Lower lobe of right lung (tissue), 2 donors: ENCODE data around the gene STX5. TPM values are rescaled to one million over a fixed set of nuclear protein-coding genes. Genes with fewer than 3 reads are reported as not detected.
"Not testable (repeated sequence)": the region's sequence is repeated elsewhere in the genome, so short reads cannot be mapped to it uniquely, and the experiment has no call there.

Experiments used
- ATAC-seq, 2 donors: fragments of 200-7000 bp; cut with Tn5 transposase; one replicate each; pipeline ENCODE4 v1.9.1; 2020 to 2022; ENCODE audit warnings: mild to moderate bottlenecking in 2 of 2, moderate library complexity in 2 of 2
- DNase-seq: peaks from one replicate; pipeline ENCODE4 v3.0.0-alpha.2; 2020
- H3K27ac ChIP-seq: fragments of 200-600 bp; one replicate; pipeline ENCODE4 v1.8.0; 2022
- H3K27me3 ChIP-seq: fragments of 200-600 bp; one replicate; pipeline ENCODE4 v1.8.0; 2022; ENCODE audit warnings: low read depth
- H3K36me3 ChIP-seq: fragments of 200-600 bp; one replicate; pipeline ENCODE4 v1.8.0; 2022; ENCODE audit warnings: mild to moderate bottlenecking
- H3K4me1 ChIP-seq: fragments of 200-600 bp; one replicate; pipeline ENCODE4 v1.8.0; 2022
- H3K4me3 ChIP-seq: fragments of 200-600 bp; one replicate; pipeline ENCODE4 v1.8.0; 2022; ENCODE audit warnings: mild to moderate bottlenecking
- H3K9me3 ChIP-seq: fragments of 200-600 bp; one replicate; pipeline ENCODE4 v1.8.0; 2022
- intact Hi-C: fragments of 100-400 bp; cut with DNase I; formaldehyde crosslinking; loops from one replicate; pipeline ENCODE4 v1.11.0; 2022
- total RNA-seq: library from RNA; stranded (reverse); fragmentation: NEBNext Ultra II Directional; extraction: Animal tissue kit (Norgen Biotek cat#: 25700); gene quantifications from one replicate; pipeline ENCODE4 v1.2.1, GENCODE V29; 2021
- TF ChIP-seq, protein P1 (sequence below): fragments of 200-600 bp; IDR thresholded peaks from one replicate; pipeline ENCODE4 v1.8.0; 2022; ENCODE audit warnings: antibody characterized with exemption, mild to moderate bottlenecking
- donor health status: DM: no; HTN: yes; CAD: no; lungs with severe emphysema.

Gene STX5
- total RNA-seq, 1 donor from 2014 or later = 42.0 TPM

DNA sequence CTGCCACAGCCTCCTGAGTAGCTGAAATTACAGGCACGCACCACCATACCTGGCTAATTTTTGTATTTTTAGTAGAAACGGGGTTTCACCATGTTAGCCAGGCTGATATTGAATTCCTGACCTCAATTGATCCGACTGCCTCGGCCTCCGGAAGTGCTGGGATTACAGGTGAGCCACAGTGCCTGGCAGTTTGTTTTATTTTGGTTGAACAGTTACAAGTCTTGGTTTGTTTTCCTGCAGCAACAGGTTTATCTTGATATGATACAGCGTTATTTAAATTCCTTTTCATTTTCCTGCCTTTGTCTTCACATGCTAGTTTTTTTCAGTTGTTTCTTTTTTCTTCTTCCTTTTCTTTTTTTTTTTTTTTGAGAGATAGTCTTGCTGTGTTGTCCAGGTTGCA, 44.9 kb upstream of the STX5 start:
- intact Hi-C loops = no loop called here
- Histone ChIP-seq H3K27me3 (no peaks in the 10 kb centered on the region), H3K4me1 (peaks cover 18% of the 10 kb centered on the region), H3K27ac (no peak overlapping the region), H3K9me3 (no peaks in the 10 kb centered on the region), H3K36me3 (no peaks in the 10 kb centered on the region), H3K4me3 (no peak overlapping the region)
- ATAC-seq (no peak), DNase-seq (no peak)
- TF ChIP-seq, protein P1, sequence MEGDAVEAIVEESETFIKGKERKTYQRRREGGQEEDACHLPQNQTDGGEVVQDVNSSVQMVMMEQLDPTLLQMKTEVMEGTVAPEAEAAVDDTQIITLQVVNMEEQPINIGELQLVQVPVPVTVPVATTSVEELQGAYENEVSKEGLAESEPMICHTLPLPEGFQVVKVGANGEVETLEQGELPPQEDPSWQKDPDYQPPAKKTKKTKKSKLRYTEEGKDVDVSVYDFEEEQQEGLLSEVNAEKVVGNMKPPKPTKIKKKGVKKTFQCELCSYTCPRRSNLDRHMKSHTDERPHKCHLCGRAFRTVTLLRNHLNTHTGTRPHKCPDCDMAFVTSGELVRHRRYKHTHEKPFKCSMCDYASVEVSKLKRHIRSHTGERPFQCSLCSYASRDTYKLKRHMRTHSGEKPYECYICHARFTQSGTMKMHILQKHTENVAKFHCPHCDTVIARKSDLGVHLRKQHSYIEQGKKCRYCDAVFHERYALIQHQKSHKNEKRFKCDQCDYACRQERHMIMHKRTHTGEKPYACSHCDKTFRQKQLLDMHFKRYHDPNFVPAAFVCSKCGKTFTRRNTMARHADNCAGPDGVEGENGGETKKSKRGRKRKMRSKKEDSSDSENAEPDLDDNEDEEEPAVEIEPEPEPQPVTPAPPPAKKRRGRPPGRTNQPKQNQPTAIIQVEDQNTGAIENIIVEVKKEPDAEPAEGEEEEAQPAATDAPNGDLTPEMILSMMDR = no peak

DNA sequence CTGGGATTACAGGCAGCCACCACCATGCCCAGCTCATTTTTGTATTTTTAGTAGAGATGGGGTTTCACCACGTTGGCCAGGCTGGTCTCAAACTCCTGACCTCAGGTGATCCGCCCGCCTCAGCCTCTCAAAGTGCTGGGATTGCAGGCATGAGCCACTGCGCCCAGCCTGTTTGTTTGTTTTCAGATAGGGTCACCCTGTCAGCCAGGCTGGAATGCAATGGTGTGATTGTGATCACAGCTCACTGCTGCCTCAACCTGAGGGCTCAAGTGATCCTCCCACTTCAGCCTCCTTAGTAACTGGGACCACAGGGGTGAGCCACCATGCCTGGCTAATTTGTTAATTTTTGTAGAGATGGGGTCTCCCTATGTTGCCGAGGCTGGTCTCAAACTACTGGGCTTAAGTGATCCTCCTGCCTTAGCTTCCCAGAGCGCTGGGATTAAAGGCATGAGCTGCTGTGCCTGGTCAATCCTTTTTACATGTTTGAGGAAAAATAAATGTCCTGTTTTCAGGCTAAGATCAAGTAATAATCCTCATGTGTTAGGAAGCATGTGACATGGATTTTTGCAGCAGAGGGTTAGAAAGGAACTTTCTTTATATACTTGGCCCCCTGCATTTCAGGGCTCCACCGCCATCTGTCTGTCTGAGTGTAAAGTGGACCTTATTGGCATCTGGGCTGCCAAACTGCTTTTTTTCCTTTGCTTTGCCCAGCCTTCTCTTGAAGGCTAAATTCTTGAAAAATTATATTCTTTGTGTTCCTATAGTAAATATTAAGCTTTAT, 44.0 kb upstream of the STX5 start:
- no peak overlapping the region for H3K27ac ChIP-seq
- peak; percentile 27 for DNase-seq
- TF ChIP-seq, protein P1 = no peak

DNA sequence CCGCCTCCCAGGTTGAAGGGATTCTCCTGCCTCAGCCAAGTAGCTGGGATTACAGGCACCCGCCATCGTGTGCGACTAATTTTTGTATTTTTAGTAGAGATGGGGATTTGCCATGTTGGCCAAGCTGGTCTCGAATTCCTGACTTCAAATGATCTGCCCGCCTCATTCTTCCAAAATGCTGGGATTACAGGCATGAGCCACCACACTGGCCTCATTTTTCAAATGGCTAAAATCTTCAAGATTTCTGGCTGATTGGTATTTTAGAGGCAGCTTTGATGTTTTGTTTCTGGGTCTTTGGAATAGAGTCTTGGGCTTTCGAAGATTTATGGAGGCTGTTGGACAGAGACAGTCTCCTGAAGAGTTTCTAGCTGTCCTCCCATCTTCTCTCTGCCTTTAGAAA, 43.0 kb upstream of the STX5 start:
- no peak overlapping the region for H3K4me3 ChIP-seq
- H3K27me3 ChIP-seq = no peaks in the 10 kb centered on the region
- no peak overlapping the region for H3K27ac ChIP-seq
- no peak for ATAC-seq
- DNase-seq = peak; percentile 2
- peaks cover 13% of the 10 kb centered on the region for H3K4me1 ChIP-seq
- intact Hi-C loops = no loop called here
- H3K9me3 ChIP-seq = no peaks in the 10 kb centered on the region
- TF ChIP-seq, protein P1 = no peak
- H3K36me3 ChIP-seq = no peaks in the 10 kb centered on the region

More for the DNA sequence above, 44.0 kb upstream of the STX5 start:
- intact Hi-C loops = no loop called here
- no peaks in the 10 kb centered on the region for H3K36me3 ChIP-seq
- no peak for ATAC-seq
- H3K4me3 ChIP-seq = no peak overlapping the region
- peaks cover 18% of the 10 kb centered on the region for H3K4me1 ChIP-seq
- H3K27me3 ChIP-seq = no peaks in the 10 kb centered on the region
- H3K9me3 ChIP-seq = no peaks in the 10 kb centered on the region

DNA sequence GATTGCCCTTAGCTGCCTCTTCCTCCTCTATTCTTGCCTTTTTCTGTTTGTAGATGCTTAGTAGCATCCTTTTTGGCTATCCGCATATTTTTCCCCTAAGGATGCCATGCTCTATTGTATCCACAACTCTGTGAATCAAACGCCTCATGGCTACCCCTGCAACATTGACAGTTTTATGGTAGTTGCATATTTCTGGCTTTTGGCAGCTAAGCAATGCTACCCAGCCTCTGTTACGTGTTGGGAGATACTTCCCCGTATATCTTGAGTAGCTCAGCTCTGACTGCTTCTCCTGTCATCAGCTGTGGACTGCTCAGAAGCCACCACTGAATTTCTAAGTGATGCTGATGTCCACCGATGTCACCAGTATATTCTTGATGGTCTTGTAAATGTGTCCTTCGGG, 33.8 kb upstream of the STX5 start:
- intact Hi-C loops = no loop called here
- ATAC-seq (no peak), DNase-seq (no peak)
- Histone ChIP-seq H3K4me1 (peaks cover 12% of the 10 kb centered on the region), H3K36me3 (no peaks in the 10 kb centered on the region), H3K27ac (no peak overlapping the region), H3K4me3 (no peak overlapping the region), H3K27me3 (no peaks in the 10 kb centered on the region), H3K9me3 (no peaks in the 10 kb centered on the region)
- TF ChIP-seq, protein P1 = no peak

DNA sequence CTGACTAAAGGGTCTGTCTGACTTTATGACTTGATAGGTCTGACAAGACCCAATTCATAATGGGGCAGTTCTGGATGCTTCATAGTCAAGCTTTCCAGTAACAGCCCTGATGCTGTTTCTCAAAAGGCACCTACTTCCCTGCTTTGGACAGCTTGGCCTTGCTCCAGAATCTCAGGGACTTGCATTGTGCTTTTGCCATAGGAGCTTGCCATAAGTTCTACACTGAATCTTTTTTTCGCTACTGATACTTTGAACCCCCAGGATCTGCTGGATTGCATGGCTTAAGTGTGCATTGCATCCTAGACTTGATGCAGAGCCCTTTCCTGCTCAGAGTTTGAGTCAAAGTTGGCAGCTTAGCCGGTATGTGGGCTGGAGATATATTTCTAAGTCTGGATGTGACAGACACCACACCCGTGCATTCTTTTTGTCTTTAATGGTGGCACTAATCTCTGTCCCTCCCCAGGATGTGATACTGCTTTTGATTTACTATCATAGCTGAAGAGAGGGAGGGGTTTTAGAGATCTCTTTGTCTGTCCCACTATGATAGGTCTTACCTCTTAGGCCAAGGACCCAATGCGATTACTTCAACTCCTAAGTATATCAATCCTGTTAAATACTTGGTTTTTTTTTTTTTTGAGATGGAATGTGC, 32.0 kb upstream of the STX5 start:
- Histone ChIP-seq H3K27me3 (no peaks in the 10 kb centered on the region), H3K9me3 (no peaks in the 10 kb centered on the region), H3K36me3 (no peaks in the 10 kb centered on the region), H3K4me3 (no peak overlapping the region), H3K27ac (no peak overlapping the region), H3K4me1 (peaks cover 12% of the 10 kb centered on the region)
- TF ChIP-seq, protein P1 = no peak
- ATAC-seq (no peak), DNase-seq (no peak)
- intact Hi-C loops = no loop called here

DNA sequence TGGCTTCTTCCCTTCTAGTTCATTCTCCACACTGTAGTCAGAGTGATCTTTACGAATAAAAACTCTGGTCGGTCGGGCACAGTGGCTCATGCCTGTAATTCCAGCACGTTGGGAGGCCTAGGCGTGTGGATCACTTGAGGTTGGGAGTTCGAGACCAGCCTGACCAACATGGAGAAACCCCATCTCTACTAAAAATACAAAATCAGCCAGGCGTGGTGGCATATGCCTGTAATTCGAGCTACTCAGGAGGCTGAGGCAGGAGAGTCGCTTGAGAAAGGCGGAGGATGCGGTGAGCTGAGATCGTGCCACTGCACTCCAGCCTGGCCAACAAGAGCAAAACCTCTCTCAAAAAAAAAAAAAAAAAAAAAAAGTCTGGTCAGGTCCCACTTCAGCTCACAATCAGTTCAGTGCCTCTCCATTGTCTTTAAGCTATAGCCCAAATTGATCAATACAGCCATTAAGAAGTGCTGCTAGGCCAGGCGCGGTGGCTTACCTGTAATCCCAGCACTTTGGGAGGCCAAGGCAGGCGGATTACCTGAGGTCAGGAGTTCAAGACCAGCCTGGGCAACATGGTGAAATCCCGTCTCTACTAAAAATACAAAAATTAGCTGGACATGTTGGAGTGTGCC, 29.8 kb upstream of the STX5 start:
- DNase-seq = not testable (repeated sequence)

More for the DNA sequence above, 29.8 kb upstream of the STX5 start:
- H3K27me3 ChIP-seq, H3K27ac ChIP-seq, ATAC-seq, H3K9me3 ChIP-seq, H3K4me3 ChIP-seq, intact Hi-C loops, H3K36me3 ChIP-seq: not testable (repeated sequence)
- H3K4me1 ChIP-seq = peaks cover 13% of the 10 kb centered on the region
